Measurements from ENCODE around the gene TEKT4.

DNA sequence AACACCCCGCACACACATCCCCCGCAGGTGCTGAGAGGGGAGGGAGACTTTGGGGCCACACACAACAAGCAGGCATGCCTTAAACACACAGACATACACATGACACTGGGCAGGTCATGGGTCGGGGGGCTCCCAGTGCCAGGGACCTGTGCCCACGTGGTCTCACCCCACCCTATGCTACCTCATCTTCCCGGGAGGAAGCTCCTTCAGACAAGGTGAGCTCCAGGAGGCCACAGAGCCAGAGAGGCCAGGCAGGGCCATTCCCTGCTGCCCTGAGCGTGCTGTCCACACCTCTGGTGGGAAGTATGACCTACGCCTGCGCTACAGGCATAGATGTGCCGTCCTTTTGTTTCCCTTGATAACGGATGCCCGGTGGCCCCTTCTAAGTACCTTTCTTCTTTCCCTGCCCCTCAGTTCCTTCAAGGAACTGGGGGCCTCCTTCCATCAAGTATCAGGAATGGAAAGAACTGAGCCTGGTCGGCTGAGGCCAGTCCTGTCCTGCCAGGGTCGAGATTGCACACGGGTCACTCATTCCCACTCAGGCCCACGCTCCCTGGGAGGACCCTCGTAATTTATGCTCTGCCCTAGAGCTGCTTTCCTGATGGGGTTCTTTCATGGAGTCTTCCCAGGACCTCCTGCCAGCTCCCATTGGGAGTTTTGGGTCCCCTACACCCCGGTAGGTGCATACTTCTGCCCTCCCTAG is 4.7 kb downstream of the TEKT4 start:
- TF ChIP-seq, protein P1, sequence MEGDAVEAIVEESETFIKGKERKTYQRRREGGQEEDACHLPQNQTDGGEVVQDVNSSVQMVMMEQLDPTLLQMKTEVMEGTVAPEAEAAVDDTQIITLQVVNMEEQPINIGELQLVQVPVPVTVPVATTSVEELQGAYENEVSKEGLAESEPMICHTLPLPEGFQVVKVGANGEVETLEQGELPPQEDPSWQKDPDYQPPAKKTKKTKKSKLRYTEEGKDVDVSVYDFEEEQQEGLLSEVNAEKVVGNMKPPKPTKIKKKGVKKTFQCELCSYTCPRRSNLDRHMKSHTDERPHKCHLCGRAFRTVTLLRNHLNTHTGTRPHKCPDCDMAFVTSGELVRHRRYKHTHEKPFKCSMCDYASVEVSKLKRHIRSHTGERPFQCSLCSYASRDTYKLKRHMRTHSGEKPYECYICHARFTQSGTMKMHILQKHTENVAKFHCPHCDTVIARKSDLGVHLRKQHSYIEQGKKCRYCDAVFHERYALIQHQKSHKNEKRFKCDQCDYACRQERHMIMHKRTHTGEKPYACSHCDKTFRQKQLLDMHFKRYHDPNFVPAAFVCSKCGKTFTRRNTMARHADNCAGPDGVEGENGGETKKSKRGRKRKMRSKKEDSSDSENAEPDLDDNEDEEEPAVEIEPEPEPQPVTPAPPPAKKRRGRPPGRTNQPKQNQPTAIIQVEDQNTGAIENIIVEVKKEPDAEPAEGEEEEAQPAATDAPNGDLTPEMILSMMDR (conservative IDR thresholded peaks at IDR 0.05; ENCODE audit: low read depth, low read length): no peak
- TF ChIP-seq EZH2 (IDR thresholded peaks at IDR 0.05; ENCODE audit: low read length, unreplicated experiment): no peak
- TF ChIP-seq EZH2phosphoT487 (IDR thresholded peaks at IDR 0.05; ENCODE audit: borderline replicate concordance, low read length): no peak
